T-helper 1 cell treated with Interleukin-12 subunit alpha and Interleukin-12 subunit beta and Interleukin-4 antibody, amounts not matched to agents 30 ng/mL and 1 ng/mL, for 36 hours (primary cell): ENCODE measurements around the gene SETSIP. TPM values are rescaled to one million over a fixed set of nuclear protein-coding genes. Genes with fewer than 3 reads are reported as not detected.
"Not testable (repeated sequence)": the region's sequence is repeated elsewhere in the genome, so short reads cannot be mapped to it uniquely, and the experiment has no call there.

Experiments
- intact Hi-C: fragments of 100-400 bp; cut with micrococcal nuclease; formaldehyde crosslinking; loops from one replicate; pipeline ENCODE4 v1.15.1; 2024
- total RNA-seq: library from RNA; stranded (reverse); gene quantifications from 2 replicates; pipeline ENCODE4 v1.2.3, GENCODE V29; 2022

The SETSIP gene
- total RNA-seq, 1 donor from 2014 or later, result not detected

DNA sequence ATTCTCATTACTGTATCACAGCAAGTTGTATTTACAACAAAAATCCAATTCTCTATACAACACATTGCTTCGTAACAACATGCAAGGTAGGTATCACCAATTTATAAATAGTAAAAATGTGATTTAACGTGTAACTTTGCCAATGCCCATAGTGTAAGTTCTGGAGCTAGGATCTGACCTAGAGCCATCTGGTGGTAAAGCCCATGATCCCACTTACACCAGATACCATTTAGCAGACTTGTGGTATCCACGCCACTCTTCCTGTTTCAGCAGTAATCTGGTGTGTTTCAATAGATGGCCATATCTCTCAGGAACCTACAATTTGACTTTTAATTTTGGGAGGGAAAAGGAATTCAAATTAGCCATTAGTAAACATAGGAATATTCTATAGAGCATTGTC is 10.2 kb downstream of the SETSIP start:
- intact Hi-C loops, result no loop called here

- intact Hi-C loops, result no loop called here
Observed at GRCh38 chr1:92051948-92052347, 23.3 kb downstream of the SETSIP start.

- intact Hi-C loops, result no loop called here
Observed at GRCh38 chr1:92045766-92046495, 29.3 kb downstream of the SETSIP start.

- intact Hi-C loops, result no loop called here
Observed at GRCh38 chr1:92043621-92044020, 31.6 kb downstream of the SETSIP start.

DNA sequence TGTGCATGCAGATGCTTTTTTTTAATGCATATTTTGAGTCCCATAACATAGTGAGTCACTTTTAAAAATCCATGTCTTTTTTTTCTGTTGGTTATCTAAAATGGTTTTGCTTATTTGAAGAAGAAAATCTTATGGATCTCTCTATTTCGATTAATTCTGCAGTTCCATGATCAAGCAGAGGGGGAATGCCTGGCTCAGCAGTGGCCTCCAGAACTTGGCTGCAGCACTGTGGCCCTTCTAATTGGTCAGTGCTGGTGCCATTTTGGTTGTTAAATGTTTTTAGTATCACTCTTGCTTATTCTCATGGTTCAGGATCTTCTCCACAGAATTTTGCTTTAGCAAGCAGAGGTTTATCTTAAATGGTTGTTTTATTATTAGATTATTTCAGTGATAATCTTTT is 34.2 kb downstream of the SETSIP start:
- intact Hi-C loops, result no loop called here

DNA sequence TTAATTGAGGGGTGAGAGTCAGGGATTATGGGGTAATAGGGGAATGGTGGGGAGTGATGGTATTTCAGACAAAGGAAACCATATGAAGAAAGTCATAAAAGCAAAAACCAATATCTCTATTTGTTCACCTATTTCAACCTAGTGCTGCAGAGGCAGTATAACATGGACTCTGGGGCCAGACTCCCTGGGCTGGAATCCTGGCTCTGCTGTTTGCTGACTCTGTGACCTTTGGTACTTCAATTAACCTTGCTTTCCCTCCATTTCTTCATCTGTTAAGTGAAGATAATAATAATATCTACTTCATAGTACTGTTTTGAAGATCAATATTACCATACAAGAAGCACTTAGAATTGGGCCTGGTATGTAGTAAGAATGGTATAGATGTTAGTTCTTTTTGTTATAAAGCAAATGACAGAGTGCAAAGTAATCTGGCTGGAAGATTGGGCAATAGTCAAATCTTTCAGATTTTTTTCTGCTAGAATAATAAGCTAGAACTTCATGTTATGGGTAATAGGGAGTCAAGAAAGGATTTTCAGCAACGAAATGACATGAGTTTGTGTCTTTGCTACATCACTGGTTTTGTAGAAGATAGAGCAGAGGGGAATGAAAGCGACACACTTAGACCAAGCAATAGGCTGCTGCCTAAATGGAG is 36.4 kb downstream of the SETSIP start:
- intact Hi-C loops, result no loop called here

DNA sequence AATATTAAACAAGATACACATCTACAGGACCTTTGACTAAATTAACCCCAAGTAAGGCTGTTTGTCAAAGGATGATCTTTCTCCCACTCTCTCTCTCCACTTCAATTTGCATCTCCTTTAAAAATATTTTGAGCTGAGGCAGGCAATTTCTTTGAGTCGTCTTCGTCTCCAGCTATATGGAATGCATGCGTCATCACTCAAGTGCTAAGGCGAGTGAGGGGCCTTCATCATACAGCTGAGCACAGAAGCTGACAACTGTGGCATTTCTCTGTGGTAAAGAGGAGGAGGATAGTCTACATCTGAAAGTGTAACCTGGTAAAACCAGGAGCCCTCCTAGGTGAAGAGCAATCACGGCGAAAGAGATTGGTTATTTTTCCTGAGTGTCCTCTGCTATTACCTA is 37.8 kb downstream of the SETSIP start:
- intact Hi-C loops, result no loop called here

DNA sequence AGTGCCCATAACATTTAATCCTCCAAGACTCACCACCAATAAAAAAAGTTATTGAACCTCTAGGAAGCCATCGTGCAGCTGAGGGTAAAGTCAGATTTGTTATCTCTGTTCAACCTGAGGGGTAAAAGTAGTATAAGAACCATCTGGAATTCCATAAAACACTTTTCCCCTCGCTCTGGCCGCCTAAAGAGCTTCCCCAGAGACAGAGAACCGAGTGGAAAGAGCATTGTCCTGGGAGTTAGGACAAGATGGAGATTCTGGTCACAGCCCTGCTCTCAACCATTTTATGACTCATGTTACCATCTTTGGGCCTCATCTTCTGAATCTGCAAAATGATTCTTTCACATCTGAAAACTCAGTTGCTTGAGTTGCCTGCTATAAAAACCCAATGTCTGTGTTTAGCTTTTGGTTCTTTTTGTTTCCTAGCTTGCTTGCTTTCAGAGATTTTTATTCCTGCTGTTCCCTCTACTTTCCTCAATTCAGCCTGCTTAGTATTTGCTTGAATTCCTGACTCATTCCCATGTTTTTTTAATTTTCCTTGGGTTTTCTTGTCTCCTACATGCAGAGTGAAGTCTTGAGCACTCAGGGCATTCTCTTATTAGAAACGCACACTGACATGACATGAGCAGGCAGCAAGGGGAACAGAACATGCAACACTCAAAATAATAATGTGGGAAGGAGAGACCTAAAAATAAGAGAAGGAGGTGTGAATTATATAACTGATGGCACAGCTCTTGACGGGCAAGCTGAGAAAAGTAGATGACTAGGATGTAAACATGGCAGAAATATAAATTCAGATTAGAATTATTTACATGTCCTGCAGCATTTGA is 43.7 kb downstream of the SETSIP start:
- intact Hi-C loops, result no loop called here

DNA sequence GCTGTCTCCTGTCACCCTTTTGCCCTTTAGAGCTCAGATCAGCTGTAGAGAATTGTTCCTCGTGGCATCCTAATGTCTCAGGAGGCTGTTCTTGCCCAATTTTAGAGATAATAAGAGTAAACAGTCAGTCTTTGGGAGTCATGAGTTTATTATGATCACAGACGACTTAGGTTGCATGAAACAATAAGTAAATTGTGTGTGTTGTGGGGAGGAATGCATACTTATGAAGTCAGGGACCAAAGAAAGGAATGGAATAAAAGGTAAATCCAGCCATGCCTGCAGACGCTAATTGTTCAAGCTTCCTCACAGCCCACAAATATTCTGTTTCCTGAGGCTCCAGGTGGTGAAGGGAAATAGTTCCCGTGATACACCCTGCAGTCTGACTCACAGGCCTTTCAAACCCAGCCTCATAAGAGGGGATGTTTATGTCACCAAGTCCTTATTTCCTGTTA is 44.5 kb downstream of the SETSIP start:
- intact Hi-C loops, result no loop called here

DNA sequence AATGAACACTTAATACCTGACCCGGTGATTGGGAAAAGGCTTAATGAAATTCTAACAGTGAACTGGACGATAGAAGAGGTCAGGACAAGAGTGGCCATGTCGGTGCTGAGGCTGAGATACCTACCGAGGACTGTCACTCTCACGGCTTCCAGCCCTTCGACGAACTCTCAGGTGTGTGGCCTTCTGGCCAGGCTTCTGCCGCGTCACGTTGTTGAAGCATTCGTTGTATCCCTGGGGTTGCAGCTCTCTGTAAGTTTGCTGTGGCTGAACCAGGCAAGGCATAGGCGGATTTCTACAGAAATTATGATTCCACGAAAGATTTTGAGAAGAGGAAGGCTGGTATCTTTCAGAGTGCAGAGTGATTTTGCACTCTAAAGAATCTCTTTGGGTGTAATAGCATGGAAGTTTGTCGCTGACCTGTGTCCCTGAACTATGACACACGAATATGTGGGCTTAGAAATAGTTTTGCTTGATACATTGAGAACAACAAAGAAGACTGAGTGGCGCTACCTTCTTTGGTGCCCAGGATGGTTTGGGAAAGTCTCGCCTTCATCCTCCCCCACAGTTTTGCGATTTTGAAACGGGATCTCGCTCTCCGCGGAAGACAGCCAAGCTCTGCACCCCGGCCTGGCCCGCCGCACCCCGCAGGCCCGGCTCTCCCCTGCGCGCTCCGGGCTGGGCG is 45.8 kb downstream of the SETSIP start:
- intact Hi-C loops, result no loop called here

- intact Hi-C loops, result no loop called here
Observed at GRCh38 chr1:92026806-92027205, 48.4 kb downstream of the SETSIP start.

- intact Hi-C loops, result not testable (repeated sequence)
Observed at GRCh38 chr1:92026042-92026441, 49.2 kb downstream of the SETSIP start.

Other genes starting within 250 kb of the SETSIP start
- 12.9 and 15.0 TPM in 2 replicates for gene TGFBR3, start 189.3 kb downstream of the SETSIP start, total RNA-seq
- gene BRDT, start 126.0 kb downstream of the SETSIP start, total RNA-seq, result 0.25 TPM in 1 of 2 replicates, not detected in the other
- 0.24 and 0.29 TPM in 2 replicates for gene EPHX4, start 45.4 kb downstream of the SETSIP start, total RNA-seq
- 0.93 and 1.4 TPM in 2 replicates for gene BTBD8, start 4.9 kb upstream of the SETSIP start, total RNA-seq
- not detected in 2 replicates for gene C1orf146, start 142.5 kb upstream of the SETSIP start, total RNA-seq
- 26.3 and 28.9 TPM in 2 replicates for gene GLMN, start 223.6 kb upstream of the SETSIP start, total RNA-seq
- gene RPAP2, start 223.6 kb upstream of the SETSIP start, total RNA-seq, result 38.4 and 40.3 TPM in 2 replicates